HG03460 (cell line): ENCODE data around the gene ZBTB7C.

ENCODE experiments used
- ATAC-seq: cut with Tn5 transposase; IDR thresholded peaks from one replicate; pipeline ENCODE4 v1.9.1; 2021; ENCODE audit not compliant: unreplicated experiment

ZBTB7C gene

DNA sequence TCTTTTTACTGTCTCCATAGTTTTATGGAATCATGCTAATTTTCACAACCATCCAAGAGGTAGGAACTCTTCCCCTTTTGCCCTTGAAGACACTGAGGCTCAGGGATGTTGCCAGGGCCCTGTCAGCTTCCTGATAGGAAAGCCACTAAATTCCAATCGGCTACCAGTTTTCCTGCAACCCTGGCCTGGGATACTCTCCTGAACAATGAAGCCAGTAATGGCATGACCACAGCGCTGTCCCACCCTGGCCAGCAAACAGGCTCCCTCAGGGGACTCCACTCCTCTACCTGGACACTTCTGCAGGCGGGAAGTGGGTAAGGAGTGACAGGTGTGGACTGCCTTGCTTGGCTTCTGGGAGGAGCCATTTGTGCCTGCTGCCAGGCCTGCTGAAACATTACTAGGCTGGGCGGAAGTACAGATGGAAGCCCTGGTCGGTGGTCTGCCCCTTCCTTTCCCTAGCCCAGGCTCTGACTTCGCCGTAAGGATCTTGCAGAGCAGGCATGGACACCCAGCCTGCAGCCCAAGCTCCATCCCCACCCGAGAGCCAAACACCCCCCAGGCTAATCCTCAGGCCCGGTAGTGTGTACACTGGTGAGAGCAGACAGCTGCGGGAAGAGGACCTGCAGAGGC, 400.0 kb downstream of the ZBTB7C start:
- no peak for ATAC-seq

DNA sequence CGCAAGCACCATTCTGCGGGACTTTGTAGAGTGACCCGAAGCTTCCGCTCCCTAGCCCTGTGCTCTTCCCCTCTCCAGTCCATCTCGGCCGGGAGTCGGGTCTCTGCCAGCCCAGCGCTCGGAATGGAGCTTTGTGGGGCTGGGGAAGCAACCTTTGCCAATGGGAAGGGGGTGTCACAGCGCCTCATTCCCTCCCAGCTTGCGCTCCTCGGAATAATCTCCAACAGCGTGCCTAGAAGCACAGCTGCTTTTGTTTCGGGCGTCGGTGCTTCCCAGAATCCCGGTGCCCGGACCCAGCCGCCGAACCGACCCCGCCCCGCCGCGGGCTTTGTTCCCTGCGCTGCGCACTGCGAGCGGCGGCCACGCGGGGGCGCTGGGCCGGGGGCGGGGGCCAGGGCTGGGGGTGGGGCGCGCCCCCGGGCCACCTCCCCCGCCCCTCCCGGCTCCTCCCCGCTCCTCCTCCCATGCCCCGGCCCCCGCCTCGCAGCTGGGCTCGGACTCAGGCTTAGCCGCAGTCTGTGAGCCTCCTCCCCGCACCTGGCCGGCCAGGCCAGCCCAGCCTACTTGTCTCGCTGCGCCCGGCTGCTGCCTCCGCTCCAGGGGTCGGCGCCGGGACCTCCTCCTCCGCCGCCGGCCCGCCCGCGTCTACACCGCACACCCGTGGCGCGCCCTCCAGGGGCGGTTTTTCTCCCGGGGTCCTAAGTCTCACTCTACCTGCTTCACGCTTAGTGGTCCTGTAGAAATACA, 401.1 kb downstream of the ZBTB7C start:
- ATAC-seq = peak; percentile 65

DNA sequence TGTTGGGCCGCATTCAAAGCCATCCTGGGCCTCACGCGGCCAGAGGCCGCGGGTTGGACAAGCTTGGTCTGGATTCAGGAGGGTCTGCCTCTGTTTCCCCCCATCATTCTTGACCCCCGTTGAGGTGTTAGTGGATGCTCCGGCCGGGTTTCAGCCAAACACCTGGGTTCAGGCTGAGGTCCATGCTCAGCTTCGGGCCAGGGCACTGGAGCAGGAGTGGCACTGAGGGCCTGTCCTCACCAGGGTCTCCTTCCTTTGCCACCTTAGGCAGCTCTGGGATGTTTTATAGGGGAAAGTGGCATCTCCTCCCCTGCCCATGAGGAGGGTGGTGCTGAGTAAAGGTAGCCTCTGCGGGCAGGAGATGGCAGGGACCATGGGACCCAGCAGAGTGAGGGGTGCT, 401.8 kb downstream of the ZBTB7C start:
- ATAC-seq = no peak

DNA sequence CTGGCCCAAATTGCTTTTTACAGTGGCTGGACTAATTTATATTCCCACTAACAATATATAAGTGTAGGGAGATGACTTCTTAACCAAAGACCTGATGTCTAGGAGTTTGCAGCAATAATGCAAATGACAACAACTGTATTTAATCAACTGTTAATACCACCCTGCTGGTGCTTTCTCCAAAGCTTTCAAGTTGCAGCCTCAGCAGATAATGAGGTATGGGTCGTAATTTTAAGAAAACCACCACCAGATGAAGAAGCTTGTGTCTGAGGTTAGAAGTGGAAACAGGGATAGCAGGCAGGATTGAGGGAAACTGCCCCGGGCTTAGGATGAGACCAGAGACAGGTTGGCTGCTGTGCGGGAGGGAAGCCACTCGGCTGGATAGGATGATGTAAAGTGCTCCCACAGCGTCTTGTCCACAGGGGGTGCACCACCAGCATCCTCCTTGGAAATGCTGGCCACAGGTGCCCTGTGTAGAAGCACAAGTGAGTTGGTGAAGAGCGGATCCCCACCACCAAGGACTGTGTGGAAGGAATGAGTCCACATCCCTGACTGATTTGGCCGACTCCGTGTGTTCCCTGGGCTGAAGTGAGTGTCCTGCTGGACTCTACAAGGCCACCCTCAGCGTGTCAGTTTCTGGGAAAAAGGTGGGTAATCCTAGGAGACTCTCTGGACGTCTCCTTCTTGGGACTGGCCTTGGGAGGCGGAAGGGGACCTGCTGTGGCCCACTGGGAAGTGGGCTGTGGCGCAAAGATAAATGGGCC, 402.6 kb downstream of the ZBTB7C start:
- no peak for ATAC-seq

DNA sequence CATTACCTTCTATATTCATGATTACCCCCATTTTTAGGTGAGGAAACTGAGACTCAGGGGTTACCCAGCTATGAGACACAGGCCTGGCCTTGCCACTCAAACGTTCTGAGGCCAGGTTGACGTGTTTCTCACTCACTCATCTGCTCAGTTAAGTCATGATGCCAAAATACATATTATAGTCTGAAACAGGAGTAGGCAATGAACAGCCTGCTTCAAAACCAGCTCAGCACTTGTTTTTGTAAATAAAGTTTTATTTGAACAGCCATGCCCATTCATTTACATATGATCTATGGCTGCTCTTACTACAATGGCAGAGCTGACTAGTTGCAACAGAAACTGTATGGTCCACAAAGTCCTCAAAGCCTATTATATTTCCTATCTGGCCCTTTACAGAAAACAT, 404.6 kb downstream of the ZBTB7C start:
- no peak for ATAC-seq

DNA sequence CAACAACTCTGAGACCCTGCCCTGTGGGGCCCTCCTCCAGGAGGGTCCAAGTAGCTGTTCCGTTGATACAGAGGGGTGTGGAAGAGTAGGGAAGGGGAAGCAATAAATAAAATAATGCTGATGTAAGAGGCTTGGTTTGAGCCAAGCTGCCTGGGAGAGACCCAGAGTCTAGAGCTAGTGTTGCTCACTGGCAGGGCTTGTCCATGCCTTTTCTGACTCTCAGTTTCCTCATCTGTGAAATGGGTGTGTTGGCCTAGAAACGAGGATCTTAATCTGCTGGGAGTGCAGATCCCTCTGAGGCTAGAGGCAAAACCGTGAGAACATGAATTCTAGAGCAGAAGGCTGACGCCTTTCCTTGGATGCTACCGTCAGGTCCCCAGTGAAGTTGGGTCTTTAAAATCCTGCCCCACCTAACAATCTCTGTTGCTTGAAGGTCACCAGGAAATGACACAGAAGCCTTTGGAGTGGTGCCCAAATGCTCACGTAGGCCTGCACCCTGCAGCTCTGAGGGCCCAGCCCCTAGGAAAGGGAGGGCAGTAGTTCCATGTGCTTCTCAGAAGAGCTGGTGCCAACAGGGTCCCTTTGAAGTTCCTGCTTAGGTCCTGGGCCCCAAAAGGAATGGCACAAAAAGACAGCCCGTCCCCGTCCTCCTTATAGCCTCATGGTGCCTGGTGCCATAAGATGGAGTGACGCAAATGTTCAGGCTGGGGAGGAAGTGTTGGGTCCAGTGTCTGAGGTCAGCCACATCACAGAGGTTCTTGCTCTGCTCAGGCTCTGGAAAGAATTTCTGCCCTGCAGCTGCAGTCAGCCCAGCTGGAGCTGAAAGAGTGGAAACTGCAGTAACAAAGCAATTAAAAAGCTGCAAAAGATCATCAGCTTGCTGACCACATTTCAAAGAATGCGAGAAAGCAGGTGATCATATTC, 405.5 kb downstream of the ZBTB7C start:
- no peak for ATAC-seq

DNA sequence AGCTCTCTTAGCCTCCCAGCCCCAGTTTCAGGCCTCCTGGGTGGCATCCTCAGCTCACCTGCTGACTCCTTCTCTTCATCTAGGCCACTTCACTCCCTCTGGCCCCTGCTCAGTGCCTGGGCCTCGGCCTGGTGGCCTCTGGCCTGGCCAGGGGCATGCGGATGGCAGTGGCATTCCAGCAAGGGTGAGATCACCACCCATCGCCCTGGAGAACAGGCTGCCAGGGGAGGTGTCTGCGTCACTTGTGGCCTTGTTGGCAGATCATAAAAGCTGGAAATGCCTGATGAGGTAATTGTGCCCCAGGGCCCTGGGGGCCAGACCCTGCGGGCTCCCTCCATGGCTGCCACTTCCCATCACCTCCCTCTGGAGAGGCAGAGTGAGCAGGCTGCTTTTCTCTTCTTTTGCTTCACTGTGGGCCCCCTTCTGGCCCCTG, 406.2 kb downstream of the ZBTB7C start:
- ATAC-seq = no peak

DNA sequence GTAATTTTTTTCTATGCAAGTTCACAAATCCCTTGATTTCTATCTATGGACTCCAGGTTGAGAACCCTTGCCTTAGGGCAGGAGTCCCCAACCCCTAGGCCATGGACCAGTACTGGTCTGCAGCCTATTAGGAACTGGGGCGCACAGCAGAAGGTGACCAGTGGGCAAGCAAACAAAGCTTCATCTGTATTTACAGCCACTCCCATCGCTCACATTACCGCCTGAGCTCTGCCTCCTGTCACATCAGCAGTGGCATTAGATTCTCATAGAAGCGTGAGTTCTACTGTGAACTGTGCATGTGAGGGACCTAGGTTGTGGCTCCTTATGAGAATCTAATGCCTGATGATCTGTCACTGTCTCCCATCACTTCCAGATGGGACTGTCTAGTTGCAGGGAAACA, 408.5 kb downstream of the ZBTB7C start:
- ATAC-seq = no peak

DNA sequence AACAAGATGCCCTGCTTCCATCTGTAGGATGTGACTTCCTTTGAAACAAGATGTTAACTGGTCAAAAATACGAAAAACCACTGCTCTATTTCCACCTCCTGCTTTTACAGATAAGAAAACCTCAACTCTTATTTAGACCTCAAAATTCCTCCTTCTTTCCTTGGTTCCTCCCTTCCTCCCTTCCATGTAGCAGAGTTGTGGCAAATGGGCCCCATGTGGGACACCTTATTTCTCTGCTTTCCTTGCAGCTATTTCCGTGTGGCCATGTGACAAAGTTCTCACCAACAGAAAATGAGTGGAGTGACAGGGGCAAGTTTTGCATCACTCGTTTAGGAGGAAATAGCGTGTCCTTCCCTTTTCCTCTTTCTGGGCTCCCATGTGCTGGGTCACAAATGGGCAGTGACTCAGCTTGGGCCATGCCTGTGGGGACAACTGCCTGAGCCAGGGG, 409.4 kb downstream of the ZBTB7C start:
- ATAC-seq = no peak

DNA sequence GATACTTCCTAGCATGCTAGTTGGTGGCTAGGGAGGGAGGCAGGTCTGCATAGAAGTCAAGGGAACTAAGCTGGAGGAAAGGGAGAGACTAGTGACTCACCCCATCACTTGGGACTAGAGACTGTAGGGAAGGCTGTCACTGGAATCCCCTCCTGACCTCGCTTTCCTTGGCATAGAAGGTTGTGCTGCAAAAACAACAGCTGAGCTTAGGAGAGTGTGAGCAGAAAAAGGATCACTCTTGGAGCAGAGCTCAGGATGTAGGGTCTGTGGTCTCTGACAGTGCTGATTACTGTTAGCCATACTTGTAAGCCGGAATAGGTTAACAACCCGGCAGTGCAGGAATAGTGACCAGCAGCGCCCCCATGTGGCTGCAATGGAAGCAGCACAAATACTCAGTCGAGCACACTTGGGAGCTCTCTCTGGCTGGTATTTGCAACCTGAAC, 411.8 kb downstream of the ZBTB7C start:
- ATAC-seq = no peak

DNA sequence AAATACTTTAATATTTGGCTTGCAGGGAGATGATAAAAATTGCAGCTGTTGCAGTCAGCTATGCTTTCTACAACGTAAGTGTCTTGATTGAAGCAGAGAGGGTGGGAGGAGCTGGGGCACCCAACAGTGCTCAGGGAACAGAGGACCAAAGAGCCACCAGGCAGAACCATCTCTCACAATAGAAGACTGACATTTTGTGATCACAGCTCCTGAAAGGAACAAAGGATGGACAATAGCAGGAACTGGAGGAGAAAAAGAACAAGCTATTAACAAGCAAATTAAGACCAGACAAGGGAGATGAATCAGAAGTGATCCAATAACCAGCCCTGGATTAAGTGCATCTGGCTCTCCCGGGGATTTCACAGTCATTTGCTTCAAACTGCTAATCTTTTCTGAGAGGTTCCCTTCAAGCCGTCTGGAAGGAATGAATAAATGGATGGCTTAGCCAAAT, 413.1 kb downstream of the ZBTB7C start:
- no peak for ATAC-seq

DNA sequence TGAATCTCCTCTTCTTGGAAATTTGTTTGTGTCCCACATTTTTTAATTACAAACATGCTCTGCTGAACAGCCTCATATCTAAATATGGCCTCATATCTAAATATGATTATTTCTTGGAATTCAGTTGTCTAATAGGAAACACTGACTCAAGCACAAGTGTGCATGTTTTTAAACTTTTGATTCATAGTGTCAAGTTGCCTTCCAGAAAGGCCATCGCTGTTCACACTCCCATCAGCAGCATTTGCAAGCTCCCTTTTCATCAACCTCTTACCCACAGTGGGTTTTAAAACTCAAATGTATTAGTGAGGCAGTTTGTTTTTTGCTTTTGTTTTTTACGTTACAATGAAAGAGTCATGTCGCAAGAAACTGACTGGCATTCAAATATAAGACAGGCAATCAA, 413.5 kb downstream of the ZBTB7C start:
- ATAC-seq = no peak

DNA sequence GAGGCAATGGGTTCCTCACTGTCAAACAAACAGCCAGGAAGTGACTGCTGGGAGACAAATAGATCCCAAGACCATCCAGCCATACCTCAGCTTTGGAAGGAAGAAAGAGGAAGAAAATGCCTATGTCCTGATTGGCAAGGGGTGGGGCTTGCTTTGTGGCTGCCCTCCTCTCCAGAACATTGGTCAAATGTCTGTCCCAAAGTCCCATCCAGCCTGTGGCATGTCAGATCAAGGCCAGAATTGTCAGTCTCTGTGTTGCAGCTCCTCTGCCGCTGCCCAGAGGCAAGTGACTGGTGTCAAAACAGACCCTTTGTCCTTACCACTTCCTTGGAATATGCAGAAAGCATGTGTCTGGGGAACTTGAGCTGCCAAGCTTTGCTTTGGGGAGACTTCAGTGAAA, 415.8 kb downstream of the ZBTB7C start:
- ATAC-seq = no peak

DNA sequence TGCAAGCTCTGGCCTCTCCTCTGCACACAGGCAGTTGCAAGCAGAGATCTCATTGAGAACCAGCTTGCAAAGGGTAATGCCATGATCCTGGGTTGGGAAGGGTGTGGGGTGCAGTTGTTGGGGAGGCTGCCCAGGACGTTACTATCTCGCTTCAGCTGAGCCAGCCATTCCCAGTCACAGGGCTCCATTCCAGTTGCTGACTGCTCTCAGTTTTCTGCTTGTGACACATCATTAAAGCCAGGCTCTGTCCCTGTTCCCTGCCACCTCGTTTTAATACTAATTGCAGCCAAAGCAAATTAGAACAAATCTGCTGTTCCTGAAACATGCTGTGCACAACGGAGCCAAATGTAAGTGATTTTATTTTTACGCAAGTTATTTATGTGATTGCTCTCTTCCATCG, 416.2 kb downstream of the ZBTB7C start:
- no peak for ATAC-seq

DNA sequence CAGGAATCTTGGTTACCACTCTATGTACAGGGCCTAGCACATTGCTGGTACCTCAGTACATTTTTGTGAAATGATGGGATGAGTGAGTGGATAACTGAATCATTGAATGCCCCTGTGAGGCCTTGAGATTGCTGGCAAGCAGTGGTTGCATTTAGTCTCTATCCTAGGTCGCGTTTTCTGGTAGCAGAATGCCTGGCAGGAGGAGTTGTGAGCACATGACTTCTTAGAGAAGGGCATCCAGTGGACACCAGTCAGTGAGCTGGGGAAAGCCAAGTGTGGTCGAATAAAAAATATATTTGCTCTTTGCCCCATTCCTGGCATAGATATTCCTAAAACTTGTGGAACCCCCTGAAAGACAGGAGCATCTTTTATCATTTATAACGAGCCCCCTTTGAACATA, 416.9 kb downstream of the ZBTB7C start:
- ATAC-seq = no peak

DNA sequence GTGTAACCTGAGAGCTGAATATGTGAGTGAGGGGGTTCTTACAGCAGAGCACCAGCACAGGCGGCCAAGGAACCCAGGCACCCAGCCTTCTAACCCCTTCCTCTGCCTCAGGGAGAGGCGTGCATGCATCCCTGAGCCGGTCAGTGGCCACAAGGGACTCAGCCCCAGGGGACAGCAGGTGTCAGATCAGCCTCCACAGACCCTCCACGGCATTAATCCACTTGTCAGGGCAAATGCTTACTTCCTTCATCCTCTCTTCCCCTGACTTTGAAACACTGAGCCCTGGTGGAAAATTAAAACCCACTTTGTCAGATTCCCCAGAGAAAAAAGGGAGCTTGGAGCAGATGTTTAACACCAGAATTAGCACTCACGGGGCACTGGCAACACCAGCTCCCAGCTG, 418.2 kb downstream of the ZBTB7C start:
- ATAC-seq = no peak

DNA sequence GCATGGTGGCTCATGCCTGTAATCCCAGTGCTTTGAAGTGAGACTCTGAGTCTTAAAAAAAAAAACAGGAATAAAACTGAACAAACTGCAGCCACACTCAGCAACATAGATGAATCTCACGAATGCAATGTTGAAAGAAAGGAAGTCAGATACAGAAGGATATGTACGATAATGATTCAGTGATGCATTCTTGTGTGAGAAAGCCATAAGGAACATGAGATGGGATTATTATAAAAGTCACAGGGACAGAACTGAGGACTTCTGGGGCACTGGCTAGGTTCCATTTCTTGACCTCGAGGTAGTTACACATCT, 421.8 kb downstream of the ZBTB7C start:
- ATAC-seq = no peak

DNA sequence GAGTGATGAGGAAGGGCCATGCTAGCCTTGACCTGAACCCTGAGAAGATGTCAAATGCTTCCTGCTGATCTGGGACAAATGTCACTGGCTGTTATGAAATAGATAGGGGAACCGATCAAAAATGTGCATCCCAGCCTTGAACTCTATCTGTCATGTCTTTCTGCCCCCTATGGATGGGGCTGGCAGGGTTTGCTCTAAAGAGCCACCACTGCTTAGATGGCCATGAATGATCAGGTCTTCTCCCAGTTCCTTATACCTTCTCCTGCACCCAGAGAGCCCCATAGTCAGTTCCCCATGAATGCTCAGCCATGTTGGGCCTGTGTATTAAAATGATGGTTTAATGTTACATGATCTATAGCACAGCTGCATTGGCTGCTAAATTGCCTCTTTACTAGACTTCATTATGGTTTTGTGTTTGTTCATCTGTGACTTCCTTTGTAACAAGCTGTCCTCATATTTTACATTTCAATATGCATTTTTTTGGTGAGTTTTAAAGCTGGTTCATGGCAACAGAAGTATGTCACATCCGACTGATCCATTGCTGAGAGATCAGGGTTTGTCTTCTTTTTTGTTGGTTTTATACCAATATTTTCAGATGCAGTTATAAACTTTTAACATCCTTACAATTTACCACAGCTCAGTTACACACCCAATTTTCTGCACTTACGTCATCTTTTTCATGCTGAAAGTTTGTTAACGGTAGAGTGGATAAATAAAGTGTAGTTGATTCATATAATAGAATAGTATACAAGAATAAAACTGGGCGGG, 422.4 kb downstream of the ZBTB7C start:
- no peak for ATAC-seq

DNA sequence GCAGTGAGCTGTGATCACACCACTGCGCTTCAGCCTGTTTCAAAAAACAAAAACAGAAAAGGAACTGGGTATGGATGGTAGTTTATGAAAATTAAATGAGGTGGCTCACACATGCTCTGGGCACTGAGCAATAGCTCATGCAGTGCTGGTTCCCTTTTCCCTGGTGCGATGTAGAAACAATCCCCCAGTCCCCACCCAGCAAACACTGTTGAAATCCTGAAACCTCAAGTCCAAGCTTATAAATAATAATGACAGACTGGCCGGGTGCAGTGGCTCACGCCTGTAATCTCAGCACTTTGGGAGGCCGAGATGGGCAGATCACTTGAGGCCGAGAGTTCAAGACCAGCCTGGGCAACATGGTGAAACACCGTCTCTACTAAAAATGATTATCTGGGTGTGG, 423.3 kb downstream of the ZBTB7C start:
- ATAC-seq = no peak

DNA sequence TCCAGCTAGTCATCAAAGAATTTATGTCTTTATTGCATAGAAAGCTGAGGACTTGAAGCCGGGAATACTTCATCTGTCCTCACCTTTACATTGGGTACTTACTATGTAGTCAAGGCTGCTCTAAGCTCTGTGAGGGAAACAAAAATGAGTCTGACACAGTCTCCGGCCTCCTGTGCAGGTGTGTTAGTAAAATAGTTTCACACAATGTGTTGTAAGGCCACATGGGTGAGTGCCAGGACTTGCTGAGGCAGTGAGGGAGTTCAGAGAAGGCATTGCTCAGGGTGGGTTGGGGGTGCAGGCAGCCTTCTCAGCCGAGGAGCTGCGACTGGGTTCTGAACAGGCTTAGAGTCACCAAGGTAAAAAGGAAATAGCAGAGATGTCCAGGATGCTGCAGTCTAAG, 424.2 kb downstream of the ZBTB7C start:
- ATAC-seq = no peak
